Activated T-helper 1 cell treated with anti-CD3 and anti-CD28 coated beads, Interleukin-12 subunit alpha, Interleukin-12 subunit beta, Interleukin-2, Interleukin-4 antibody, amounts not matched to agents 30 ng/mL and 10 ng/mL and 1 ng/mL, durations not matched to agents 14 hours and 24 hours and 36 hours (primary cell): ENCODE data around the gene RHOBTB1. TPM values are rescaled to one million over a fixed set of nuclear protein-coding genes. Genes with fewer than 3 reads are reported as not detected.

Source experiments
- DNase-seq: peaks from one replicate; pipeline ENCODE4 v3.0.0; 2021; ENCODE audit warnings: low spot score
- H3K27ac Mint-ChIP-seq: one replicate; pipeline ENCODE4 v1.8.0; 2021; ENCODE audit warnings: mild to moderate bottlenecking, mixed read lengths
- H3K27me3 Mint-ChIP-seq: one replicate; pipeline ENCODE4 v1.8.0; 2022; ENCODE audit warnings: mild to moderate bottlenecking, moderate library complexity, mixed read lengths; ENCODE audit not compliant: insufficient read depth
- H3K36me3 Mint-ChIP-seq: one replicate; pipeline ENCODE4 v1.8.0; 2021; ENCODE audit warnings: low read depth, mixed read lengths
- H3K4me1 Mint-ChIP-seq: one replicate; pipeline ENCODE4 v1.8.0; 2021; ENCODE audit warnings: low read depth, mixed read lengths
- H3K4me3 Mint-ChIP-seq: one replicate; pipeline ENCODE4 v1.8.0; 2021; ENCODE audit warnings: mild to moderate bottlenecking, moderate library complexity, mixed read lengths
- H3K9me3 Mint-ChIP-seq: one replicate; pipeline ENCODE4 v1.8.0; 2021; ENCODE audit warnings: mixed read lengths
- intact Hi-C: fragments of 100-400 bp; cut with micrococcal nuclease; formaldehyde crosslinking; loops from one replicate; pipeline ENCODE4 v1.15.1; 2024
- total RNA-seq: library from RNA; stranded (reverse); gene quantifications from 2 replicates; pipeline ENCODE4 v1.2.3, GENCODE V29; 2022

Gene RHOBTB1
- total RNA-seq, 1 donor from 2014 or later: not detected

GRCh38 chr10:60944910-60945297 is 919 bp upstream of the RHOBTB1 start:
- H3K27ac Mint-ChIP-seq: no peak overlapping the region
- no peaks in the 10 kb centered on the region for H3K36me3 Mint-ChIP-seq
- intact Hi-C loops: loop anchor here (5.0 to 10.0 kb wide), 2 partner anchors 342 to 940 kb away; no protein-coding TSS in a partner anchor
- peaks cover 12% of the 10 kb centered on the region for H3K4me1 Mint-ChIP-seq
- H3K4me3 Mint-ChIP-seq: peak overlapping the region; percentile 72
- no peak for DNase-seq
- H3K27me3 Mint-ChIP-seq: peaks cover 71% of the 10 kb centered on the region
- H3K9me3 Mint-ChIP-seq: no peaks in the 10 kb centered on the region

- peaks cover 70% of the 10 kb centered on the region for H3K27me3 Mint-ChIP-seq
These were observed 498 bp downstream of the RHOBTB1 start for GRCh38 chr10:60943316-60944057.

GRCh38 chr10:60942788-60943315 is 1.1 kb downstream of the RHOBTB1 start:
- peak; percentile 44 for DNase-seq
- H3K36me3 Mint-ChIP-seq: no peaks in the 10 kb centered on the region
- H3K27me3 Mint-ChIP-seq: peaks cover 69% of the 10 kb centered on the region
- H3K4me3 Mint-ChIP-seq: peak overlapping the region; percentile 74
- peak overlapping the region; percentile 77 for H3K27ac Mint-ChIP-seq
- H3K4me1 Mint-ChIP-seq: peaks cover 9% of the 10 kb centered on the region
- no peaks in the 10 kb centered on the region for H3K9me3 Mint-ChIP-seq
- intact Hi-C loops: loop anchor here (1.0 to 10.0 kb wide), 4 partner anchors 21 to 942 kb away; partner anchors contain the start of gene CDK1

More at GRCh38 chr10:60943316-60944057, 498 bp downstream of the RHOBTB1 start:
- no peaks in the 10 kb centered on the region for H3K9me3 Mint-ChIP-seq
- H3K36me3 Mint-ChIP-seq: no peaks in the 10 kb centered on the region
- peaks cover 9% of the 10 kb centered on the region for H3K4me1 Mint-ChIP-seq
- DNase-seq: no peak
- peak overlapping the region; percentile 74 for H3K4me3 Mint-ChIP-seq
- intact Hi-C loops: loop anchor here (1.0 to 10.0 kb wide), 4 partner anchors 21 to 941 kb away; partner anchors contain the start of gene CDK1
- H3K27ac Mint-ChIP-seq: peak overlapping the region; percentile 77

- peak overlapping the region; percentile 74 for H3K4me3 Mint-ChIP-seq
- H3K27me3 Mint-ChIP-seq: peaks cover 73% of the 10 kb centered on the region
- no peaks in the 10 kb centered on the region for H3K9me3 Mint-ChIP-seq
These were observed 1.7 kb downstream of the RHOBTB1 start for GRCh38 chr10:60942134-60942787.

GRCh38 chr10:60940446-60940845 is 3.5 kb downstream of the RHOBTB1 start:
- peaks cover 63% of the 10 kb centered on the region for H3K27me3 Mint-ChIP-seq
- DNase-seq: no peak
- no peaks in the 10 kb centered on the region for H3K9me3 Mint-ChIP-seq
- intact Hi-C loops: loop anchor here (5.0 to 10.0 kb wide), 2 partner anchors 347 to 944 kb away; no protein-coding TSS in a partner anchor
- H3K4me3 Mint-ChIP-seq: no peak overlapping the region
- peaks cover 9% of the 10 kb centered on the region for H3K4me1 Mint-ChIP-seq
- H3K27ac Mint-ChIP-seq: no peak overlapping the region
- H3K36me3 Mint-ChIP-seq: no peaks in the 10 kb centered on the region

More at GRCh38 chr10:60942134-60942787, 1.7 kb downstream of the RHOBTB1 start:
- Mint-ChIP-seq H3K4me1 (peaks cover 9% of the 10 kb centered on the region), H3K27ac (no peak overlapping the region), H3K36me3 (no peaks in the 10 kb centered on the region)
- intact Hi-C loops: loop anchor here (2.0 to 10.0 kb wide), 3 partner anchors 163 to 943 kb away; partner anchors contain the start of gene CDK1
- no peak for DNase-seq

- Mint-ChIP-seq H3K4me1 (peaks cover 5% of the 10 kb centered on the region), H3K27ac (no peak overlapping the region)
- intact Hi-C loops: no loop called here
These were observed 6.0 kb downstream of the RHOBTB1 start for GRCh38 chr10:60937784-60938654.

GRCh38 chr10:60937022-60937421 is 7.0 kb downstream of the RHOBTB1 start:
- intact Hi-C loops: no loop called here
- Mint-ChIP-seq H3K36me3 (no peaks in the 10 kb centered on the region), H3K4me3 (no peak overlapping the region), H3K27me3 (peaks cover 45% of the 10 kb centered on the region), H3K9me3 (no peaks in the 10 kb centered on the region), H3K27ac (no peak overlapping the region), H3K4me1 (no peaks in the 10 kb centered on the region)
- DNase-seq: no peak

More at GRCh38 chr10:60937784-60938654, 6.0 kb downstream of the RHOBTB1 start:
- Mint-ChIP-seq H3K27me3 (peaks cover 52% of the 10 kb centered on the region), H3K4me3 (no peak overlapping the region), H3K36me3 (no peaks in the 10 kb centered on the region), H3K9me3 (no peaks in the 10 kb centered on the region)
- DNase-seq: no peak

- H3K9me3 Mint-ChIP-seq: no peaks in the 10 kb centered on the region
- H3K27ac Mint-ChIP-seq: no peak overlapping the region
- no peak overlapping the region for H3K4me3 Mint-ChIP-seq
- intact Hi-C loops: no loop called here
- DNase-seq: no peak
- H3K27me3 Mint-ChIP-seq: peaks cover 34% of the 10 kb centered on the region
- no peaks in the 10 kb centered on the region for H3K36me3 Mint-ChIP-seq
- no peaks in the 10 kb centered on the region for H3K4me1 Mint-ChIP-seq
These were observed 9.5 kb downstream of the RHOBTB1 start for GRCh38 chr10:60934215-60935175.

GRCh38 chr10:60932756-60933155 is 11.2 kb downstream of the RHOBTB1 start:
- H3K27me3 Mint-ChIP-seq: peaks cover 21% of the 10 kb centered on the region
- DNase-seq: no peak
- intact Hi-C loops: no loop called here
- H3K4me1 Mint-ChIP-seq: no peaks in the 10 kb centered on the region
- no peak overlapping the region for H3K27ac Mint-ChIP-seq
- no peak overlapping the region for H3K4me3 Mint-ChIP-seq
- H3K9me3 Mint-ChIP-seq: peaks cover 7% of the 10 kb centered on the region
- H3K36me3 Mint-ChIP-seq: no peaks in the 10 kb centered on the region

- H3K4me1 Mint-ChIP-seq: no peaks in the 10 kb centered on the region
- no peaks in the 10 kb centered on the region for H3K36me3 Mint-ChIP-seq
- intact Hi-C loops: no loop called here
- no peak overlapping the region for H3K27ac Mint-ChIP-seq
- no peak for DNase-seq
- peaks cover 12% of the 10 kb centered on the region for H3K9me3 Mint-ChIP-seq
- peaks cover 14% of the 10 kb centered on the region for H3K27me3 Mint-ChIP-seq
- H3K4me3 Mint-ChIP-seq: no peak overlapping the region
These were observed 13.7 kb downstream of the RHOBTB1 start for GRCh38 chr10:60930237-60930636.

GRCh38 chr10:60921633-60922032 is 22.4 kb downstream of the RHOBTB1 start:
- H3K4me1 Mint-ChIP-seq: peaks cover 4% of the 10 kb centered on the region
- DNase-seq: no peak
- no peak overlapping the region for H3K4me3 Mint-ChIP-seq
- peaks cover 5% of the 10 kb centered on the region for H3K9me3 Mint-ChIP-seq
- H3K27ac Mint-ChIP-seq: no peak overlapping the region
- H3K36me3 Mint-ChIP-seq: no peaks in the 10 kb centered on the region
- intact Hi-C loops: no loop called here
- H3K27me3 Mint-ChIP-seq: peaks cover 12% of the 10 kb centered on the region
